DOHH2 (cell line): ENCODE measurements around the gene STRIP1.

Experiments used
- EZH2phosphoT487 ChIP-seq: fragments of 200-600 bp; sonication (generic); IDR thresholded peaks from 2 replicates; pipeline ENCODE4 v1.6.1; 2017; ENCODE audit warnings: borderline replicate concordance, mild to moderate bottlenecking, antibody characterized with exemption, low read length, moderate library complexity, mixed read lengths
- TF ChIP-seq, protein P1 (sequence below): fragments of 200-600 bp; sonication (generic); IDR thresholded peaks from one replicate; pipeline ENCODE4 v1.5.1; 2014; ENCODE audit warnings: antibody characterized with exemption, mild to moderate bottlenecking, low read depth, low read length; ENCODE audit not compliant: poor library complexity, severe bottlenecking

DNA sequence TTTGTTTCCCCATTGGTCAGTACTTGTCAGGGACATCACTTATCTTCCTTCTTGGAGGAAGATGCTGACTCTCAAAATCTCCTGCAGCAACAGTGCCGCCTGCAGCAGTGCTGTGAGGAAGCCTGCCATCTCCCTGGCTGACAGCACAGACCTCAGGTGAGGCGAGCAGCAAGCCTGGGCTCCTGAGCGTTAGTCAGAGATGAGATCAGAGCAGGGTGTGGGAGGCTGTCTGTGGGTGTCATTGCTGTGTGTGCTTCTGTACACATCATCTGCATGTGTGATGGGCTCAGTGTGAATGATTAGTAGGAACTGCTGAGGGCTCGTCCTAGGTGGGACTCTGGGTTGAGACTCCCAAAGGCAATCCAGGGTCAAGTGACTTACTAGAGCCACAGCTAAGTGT is 6.1 kb downstream of the STRIP1 start:
- TF ChIP-seq, protein P1, sequence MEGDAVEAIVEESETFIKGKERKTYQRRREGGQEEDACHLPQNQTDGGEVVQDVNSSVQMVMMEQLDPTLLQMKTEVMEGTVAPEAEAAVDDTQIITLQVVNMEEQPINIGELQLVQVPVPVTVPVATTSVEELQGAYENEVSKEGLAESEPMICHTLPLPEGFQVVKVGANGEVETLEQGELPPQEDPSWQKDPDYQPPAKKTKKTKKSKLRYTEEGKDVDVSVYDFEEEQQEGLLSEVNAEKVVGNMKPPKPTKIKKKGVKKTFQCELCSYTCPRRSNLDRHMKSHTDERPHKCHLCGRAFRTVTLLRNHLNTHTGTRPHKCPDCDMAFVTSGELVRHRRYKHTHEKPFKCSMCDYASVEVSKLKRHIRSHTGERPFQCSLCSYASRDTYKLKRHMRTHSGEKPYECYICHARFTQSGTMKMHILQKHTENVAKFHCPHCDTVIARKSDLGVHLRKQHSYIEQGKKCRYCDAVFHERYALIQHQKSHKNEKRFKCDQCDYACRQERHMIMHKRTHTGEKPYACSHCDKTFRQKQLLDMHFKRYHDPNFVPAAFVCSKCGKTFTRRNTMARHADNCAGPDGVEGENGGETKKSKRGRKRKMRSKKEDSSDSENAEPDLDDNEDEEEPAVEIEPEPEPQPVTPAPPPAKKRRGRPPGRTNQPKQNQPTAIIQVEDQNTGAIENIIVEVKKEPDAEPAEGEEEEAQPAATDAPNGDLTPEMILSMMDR = no peak
- no peak for TF ChIP-seq EZH2phosphoT487
